DOHH2 (cell line): ENCODE data around the gene GPR183.

Source experiments
- CTCF ChIP-seq: fragments of 200-600 bp; sonication (generic); IDR thresholded peaks from one replicate; pipeline ENCODE4 v1.5.1; 2014; ENCODE audit warnings: antibody characterized with exemption, mild to moderate bottlenecking, low read depth, low read length; ENCODE audit not compliant: poor library complexity, severe bottlenecking
- EZH2phosphoT487 ChIP-seq: fragments of 200-600 bp; sonication (generic); IDR thresholded peaks from 2 replicates; pipeline ENCODE4 v1.6.1; 2017; ENCODE audit warnings: borderline replicate concordance, mild to moderate bottlenecking, antibody characterized with exemption, low read length, moderate library complexity, mixed read lengths

- no peak for TF ChIP-seq CTCF
- TF ChIP-seq EZH2phosphoT487, result no peak
Measured at GRCh38 chr13:99296398-99296797, 10.8 kb downstream of the GPR183 start.
